ENCODE data around the gene PDZD4. TPM values are rescaled to one million over a fixed set of nuclear protein-coding genes. Genes with fewer than 3 reads are reported as not detected.

The PDZD4 gene
- total and polyA plus RNA-seq, 10 donors: 3.7 to 21.8 (median 10.6) TPM

GRCh38 chrX:153816831-153817690, 13.3 kb downstream of the PDZD4 start:
- no peak for TF ChIP-seq POLR2AphosphoS5 (IDR thresholded peaks at IDR 0.05)
- TF ChIP-seq, protein P1, sequence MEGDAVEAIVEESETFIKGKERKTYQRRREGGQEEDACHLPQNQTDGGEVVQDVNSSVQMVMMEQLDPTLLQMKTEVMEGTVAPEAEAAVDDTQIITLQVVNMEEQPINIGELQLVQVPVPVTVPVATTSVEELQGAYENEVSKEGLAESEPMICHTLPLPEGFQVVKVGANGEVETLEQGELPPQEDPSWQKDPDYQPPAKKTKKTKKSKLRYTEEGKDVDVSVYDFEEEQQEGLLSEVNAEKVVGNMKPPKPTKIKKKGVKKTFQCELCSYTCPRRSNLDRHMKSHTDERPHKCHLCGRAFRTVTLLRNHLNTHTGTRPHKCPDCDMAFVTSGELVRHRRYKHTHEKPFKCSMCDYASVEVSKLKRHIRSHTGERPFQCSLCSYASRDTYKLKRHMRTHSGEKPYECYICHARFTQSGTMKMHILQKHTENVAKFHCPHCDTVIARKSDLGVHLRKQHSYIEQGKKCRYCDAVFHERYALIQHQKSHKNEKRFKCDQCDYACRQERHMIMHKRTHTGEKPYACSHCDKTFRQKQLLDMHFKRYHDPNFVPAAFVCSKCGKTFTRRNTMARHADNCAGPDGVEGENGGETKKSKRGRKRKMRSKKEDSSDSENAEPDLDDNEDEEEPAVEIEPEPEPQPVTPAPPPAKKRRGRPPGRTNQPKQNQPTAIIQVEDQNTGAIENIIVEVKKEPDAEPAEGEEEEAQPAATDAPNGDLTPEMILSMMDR (IDR thresholded peaks at IDR 0.05 in 8 of 11, conservative IDR thresholded peaks at IDR 0.05 in 3 of 11): peak in 6 of 11 experiments; percentile 8 to 36 (median 16)
- Histone ChIP-seq H3K4me1 (peaks cover 0 to 50% (median 19%) of the 10 kb centered on the region in 6 donors), H3K27me3 (replicated peaks in 1 of 7) (peaks cover 0 to 60% (median 15%) of the 10 kb centered on the region in 7 donors)

DNA sequence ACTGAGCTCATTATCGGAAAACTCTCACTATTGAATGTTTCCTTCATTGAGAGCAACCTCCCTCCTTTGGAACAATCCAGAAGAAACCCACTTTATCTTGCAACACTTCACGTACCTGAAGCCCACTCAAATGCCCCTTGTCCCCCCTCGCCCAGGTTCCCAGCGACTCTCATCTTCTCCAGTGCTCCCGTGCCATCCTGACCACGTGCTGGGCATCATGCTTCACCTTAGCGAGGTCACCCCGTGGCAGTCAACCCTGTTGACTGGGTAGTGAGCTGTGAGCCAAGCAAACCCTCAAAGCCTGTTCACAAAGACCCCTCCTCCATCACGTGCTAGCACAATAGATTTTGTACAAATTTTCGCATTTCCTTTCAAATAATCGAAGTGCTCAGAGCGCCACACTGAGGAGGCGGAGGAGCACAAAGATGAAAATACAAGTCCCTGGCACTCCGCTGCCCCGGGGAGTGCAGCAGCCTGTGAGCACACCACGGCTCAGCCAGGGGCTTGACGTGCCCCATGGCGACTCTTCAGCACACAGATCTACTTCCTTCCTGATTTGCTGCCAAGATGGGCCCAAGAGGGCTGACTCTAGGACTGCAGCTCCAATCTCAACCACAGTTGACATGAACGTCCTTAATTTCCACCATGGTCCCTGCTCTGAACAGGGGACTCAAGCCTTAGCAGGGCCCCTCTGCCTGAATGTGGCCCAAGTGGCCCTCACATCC, 15.6 kb downstream of the PDZD4 start:
- intact Hi-C loops (cut with DNase I; ENCODE audit: low total_unique reads): no loop called here
- TF ChIP-seq POLR2A (IDR thresholded peaks at IDR 0.05): no peak
- TF ChIP-seq, protein P1 (IDR thresholded peaks at IDR 0.05 in 8 of 11, conservative IDR thresholded peaks at IDR 0.05 in 3 of 11): no peak
- H3K4me3 ChIP-seq: no peak overlapping the region
- H3K27ac ChIP-seq: no peak overlapping the region
- H3K4me1 ChIP-seq: peaks cover 0 to 34% (median 18%) of the 10 kb centered on the region in 6 donors
- H3K36me3 ChIP-seq: no peaks in the 10 kb centered on the region
- WGBS, 5 donors: 50 to 72% (median 67%) methylated on average over 14 to 19 of the region's 19 CpGs
- H3K9me3 ChIP-seq: no peaks in the 10 kb centered on the region
- DNase-seq: peak; percentile 56
- peaks cover 0 to 43% (median 12%) of the 10 kb centered on the region in 7 donors for H3K27me3 ChIP-seq (replicated peaks in 1 of 7)

More at GRCh38 chrX:153816831-153817690, 13.3 kb downstream of the PDZD4 start:
- H3K27ac ChIP-seq: no peak overlapping the region
- H3K4me3 ChIP-seq: no peak overlapping the region
- H3K36me3 ChIP-seq: no peaks in the 10 kb centered on the region
- peak; percentile 75 for DNase-seq
- intact Hi-C loops (cut with DNase I; ENCODE audit: low total_unique reads): no loop called here
- WGBS, 5 donors: 44 to 73% (median 50%) methylated on average over 21 to 25 of the region's 25 CpGs
- H3K9me3 ChIP-seq: no peaks in the 10 kb centered on the region

- H3K4me1 ChIP-seq: peaks cover 0 to 18% (median 6%) of the 10 kb centered on the region in 6 donors
- TF ChIP-seq POLR2AphosphoS5 (IDR thresholded peaks at IDR 0.05) (no peak), POLR2A (IDR thresholded peaks at IDR 0.05) (no peak)
- TF ChIP-seq, protein P1 (IDR thresholded peaks at IDR 0.05 in 8 of 11, conservative IDR thresholded peaks at IDR 0.05 in 3 of 11): no peak
- peaks cover 0 to 27% (median 0%) of the 10 kb centered on the region in 7 donors for H3K27me3 ChIP-seq (replicated peaks in 1 of 7)
- no peak overlapping the region for H3K4me3 ChIP-seq
- H3K9me3 ChIP-seq: no peaks in the 10 kb centered on the region
- no peak overlapping the region for H3K27ac ChIP-seq
- DNase-seq: no peak
- WGBS, 5 donors: 88 to 96% (median 92%) methylated on average over 5 of the region's 5 CpGs
- H3K36me3 ChIP-seq: no peaks in the 10 kb centered on the region
- intact Hi-C loops (cut with DNase I; ENCODE audit: low total_unique reads): no loop called here
Observed at GRCh38 chrX:153813161-153813560, 17.2 kb downstream of the PDZD4 start.

DNA sequence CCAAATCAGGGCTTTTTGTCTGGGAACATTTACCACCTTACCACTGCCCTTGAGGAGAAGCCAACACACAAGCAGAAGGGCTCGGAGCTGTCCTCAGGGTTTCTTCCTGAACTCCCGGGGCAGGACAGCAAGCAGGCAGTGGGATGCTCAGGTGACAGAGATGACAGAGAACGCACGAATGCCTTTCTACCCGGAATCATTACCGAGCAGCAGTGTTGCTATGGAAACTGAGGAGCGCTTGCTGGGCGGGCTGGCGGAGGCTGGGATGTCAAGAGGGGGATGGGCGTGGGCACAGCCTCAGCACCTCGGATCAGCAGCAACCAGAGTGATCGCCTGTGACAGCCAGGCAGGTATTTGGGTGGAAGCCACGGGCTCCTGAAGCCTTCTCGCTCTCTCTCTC, 18.1 kb downstream of the PDZD4 start:
- H3K27me3 ChIP-seq (replicated peaks in 1 of 7): peaks cover 0 to 19% (median 0%) of the 10 kb centered on the region in 7 donors
- no peaks in the 10 kb centered on the region for H3K9me3 ChIP-seq
- no peaks in the 10 kb centered on the region for H3K36me3 ChIP-seq
- DNase-seq: no peak
- no peak overlapping the region for H3K27ac ChIP-seq
- TF ChIP-seq POLR2A (IDR thresholded peaks at IDR 0.05) (no peak), POLR2AphosphoS5 (IDR thresholded peaks at IDR 0.05) (no peak)
- TF ChIP-seq, protein P1 (IDR thresholded peaks at IDR 0.05 in 8 of 11, conservative IDR thresholded peaks at IDR 0.05 in 3 of 11): no peak
- H3K4me3 ChIP-seq: no peak overlapping the region
- WGBS, 5 donors: 70 to 84% (median 75%) methylated on average over 6 to 14 of the region's 14 CpGs
- H3K4me1 ChIP-seq: peaks cover 0 to 8% (median 5%) of the 10 kb centered on the region in 6 donors
- intact Hi-C loops (cut with DNase I; ENCODE audit: low total_unique reads): no loop called here

All from spleen (tissue), 11 donors.